Nephron progenitor cell (in vitro differentiated cells): ENCODE data around the gene SLC35F5.

ENCODE experiments used
- DNase-seq: peaks from one replicate; pipeline ENCODE4 v3.0.0; 2021
- H3K27ac Mint-ChIP-seq: 2 replicates; pipeline ENCODE4 v1.8.0; 2021; ENCODE audit warnings: mild to moderate bottlenecking, moderate library complexity, mixed read lengths
- H3K27me3 Mint-ChIP-seq: 2 replicates; pipeline ENCODE4 v1.8.0; 2021; ENCODE audit warnings: mild to moderate bottlenecking, low read depth, mixed read lengths; ENCODE audit not compliant: poor library complexity
- H3K36me3 Mint-ChIP-seq: 2 replicates; pipeline ENCODE4 v1.8.0; 2021; ENCODE audit warnings: low read depth, mixed read lengths
- H3K4me1 Mint-ChIP-seq: 2 replicates; pipeline ENCODE4 v1.8.0; 2021; ENCODE audit warnings: mixed read lengths
- H3K4me3 Mint-ChIP-seq: 2 replicates; pipeline ENCODE4 v1.8.0; 2021; ENCODE audit warnings: mild to moderate bottlenecking, moderate library complexity, mixed read lengths
- H3K9me3 Mint-ChIP-seq: 2 replicates; pipeline ENCODE4 v1.8.0; 2021; ENCODE audit warnings: mild to moderate bottlenecking, moderate library complexity, mixed read lengths
- TF ChIP-seq, protein P1 (sequence below): fragments of 200-600 bp; sonication (generic); IDR thresholded peaks from 2 replicates; pipeline ENCODE4 v1.5.0; 2021; ENCODE audit warnings: antibody characterized with exemption

Gene SLC35F5

GRCh38 chr2:113723411-113723810 lies 33.0 kb downstream of the SLC35F5 start:
- TF ChIP-seq, protein P1, sequence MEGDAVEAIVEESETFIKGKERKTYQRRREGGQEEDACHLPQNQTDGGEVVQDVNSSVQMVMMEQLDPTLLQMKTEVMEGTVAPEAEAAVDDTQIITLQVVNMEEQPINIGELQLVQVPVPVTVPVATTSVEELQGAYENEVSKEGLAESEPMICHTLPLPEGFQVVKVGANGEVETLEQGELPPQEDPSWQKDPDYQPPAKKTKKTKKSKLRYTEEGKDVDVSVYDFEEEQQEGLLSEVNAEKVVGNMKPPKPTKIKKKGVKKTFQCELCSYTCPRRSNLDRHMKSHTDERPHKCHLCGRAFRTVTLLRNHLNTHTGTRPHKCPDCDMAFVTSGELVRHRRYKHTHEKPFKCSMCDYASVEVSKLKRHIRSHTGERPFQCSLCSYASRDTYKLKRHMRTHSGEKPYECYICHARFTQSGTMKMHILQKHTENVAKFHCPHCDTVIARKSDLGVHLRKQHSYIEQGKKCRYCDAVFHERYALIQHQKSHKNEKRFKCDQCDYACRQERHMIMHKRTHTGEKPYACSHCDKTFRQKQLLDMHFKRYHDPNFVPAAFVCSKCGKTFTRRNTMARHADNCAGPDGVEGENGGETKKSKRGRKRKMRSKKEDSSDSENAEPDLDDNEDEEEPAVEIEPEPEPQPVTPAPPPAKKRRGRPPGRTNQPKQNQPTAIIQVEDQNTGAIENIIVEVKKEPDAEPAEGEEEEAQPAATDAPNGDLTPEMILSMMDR = no peak
- no peak for DNase-seq
- H3K27me3 Mint-ChIP-seq = no peaks in the 10 kb centered on the region
- peaks cover 30% of the 10 kb centered on the region for H3K36me3 Mint-ChIP-seq
- no peaks in the 10 kb centered on the region for H3K4me1 Mint-ChIP-seq
- H3K27ac Mint-ChIP-seq = no peak overlapping the region
- H3K4me3 Mint-ChIP-seq = no peak overlapping the region
- H3K9me3 Mint-ChIP-seq = no peaks in the 10 kb centered on the region

DNA sequence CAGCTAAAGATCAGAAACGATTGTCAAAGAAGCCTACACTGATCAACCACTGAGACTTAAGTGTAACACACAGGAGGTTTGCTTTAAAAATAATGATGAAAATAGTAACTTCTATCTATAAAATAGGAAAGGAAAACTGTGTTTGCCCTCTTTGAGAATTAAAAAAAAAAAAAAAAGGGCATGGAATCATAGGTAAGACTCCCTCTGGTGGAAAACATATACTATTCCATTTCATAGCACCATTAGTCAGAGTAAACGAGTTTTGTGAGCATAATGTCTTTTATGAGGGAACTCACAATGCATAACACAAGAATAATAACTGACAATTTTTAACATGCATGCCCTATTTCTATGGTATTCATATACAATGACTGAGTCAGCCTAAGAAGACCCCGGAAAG lies 36.3 kb downstream of the SLC35F5 start:
- DNase-seq = no peak
- Mint-ChIP-seq H3K9me3 (no peaks in the 10 kb centered on the region), H3K36me3 (peaks cover 28% of the 10 kb centered on the region), H3K4me1 (no peaks in the 10 kb centered on the region), H3K27ac (no peak overlapping the region), H3K4me3 (no peak overlapping the region), H3K27me3 (peaks cover 2% of the 10 kb centered on the region)
- TF ChIP-seq, protein P1 = peak; percentile 26

GRCh38 chr2:113716291-113716690 lies 40.2 kb downstream of the SLC35F5 start:
- no peak for DNase-seq
- Mint-ChIP-seq H3K27ac (no peak overlapping the region), H3K36me3 (peaks cover 40% of the 10 kb centered on the region), H3K9me3 (no peaks in the 10 kb centered on the region), H3K27me3 (peaks cover 2% of the 10 kb centered on the region), H3K4me3 (no peak overlapping the region), H3K4me1 (no peaks in the 10 kb centered on the region)
- TF ChIP-seq, protein P1 = no peak

DNA sequence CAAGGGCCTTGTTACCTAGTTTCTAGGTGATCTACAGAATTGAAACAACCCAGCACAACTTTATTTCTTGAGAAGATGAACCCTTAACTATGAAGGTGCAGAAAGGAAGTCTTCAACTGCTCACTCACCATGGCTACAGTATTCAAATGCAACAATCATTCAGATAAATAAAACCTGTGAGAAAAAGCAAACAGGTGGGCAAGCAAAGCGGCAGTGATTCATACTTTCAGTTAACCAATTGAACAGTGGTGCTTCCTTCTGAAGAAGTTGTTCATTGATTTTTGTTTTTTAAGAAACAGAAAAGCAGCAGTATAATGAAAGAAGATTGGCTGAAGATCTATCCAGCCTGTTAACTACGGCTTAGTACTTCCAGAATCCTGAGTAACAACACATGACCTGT lies 43.5 kb downstream of the SLC35F5 start:
- Mint-ChIP-seq H3K27ac (no peak overlapping the region), H3K4me1 (no peaks in the 10 kb centered on the region), H3K27me3 (peaks cover 2% of the 10 kb centered on the region), H3K9me3 (no peaks in the 10 kb centered on the region), H3K4me3 (no peak overlapping the region), H3K36me3 (peaks cover 33% of the 10 kb centered on the region)
- TF ChIP-seq, protein P1 = no peak
- DNase-seq = no peak

- H3K36me3 Mint-ChIP-seq = peaks cover 28% of the 10 kb centered on the region
- no peak overlapping the region for H3K4me3 Mint-ChIP-seq
- no peak overlapping the region for H3K27ac Mint-ChIP-seq
- DNase-seq = no peak
- peaks cover 2% of the 10 kb centered on the region for H3K27me3 Mint-ChIP-seq
- TF ChIP-seq, protein P1 = no peak
- H3K4me1 Mint-ChIP-seq = no peaks in the 10 kb centered on the region
- H3K9me3 Mint-ChIP-seq = no peaks in the 10 kb centered on the region
These were observed 44.6 kb downstream of the SLC35F5 start for GRCh38 chr2:113711851-113712250.

DNA sequence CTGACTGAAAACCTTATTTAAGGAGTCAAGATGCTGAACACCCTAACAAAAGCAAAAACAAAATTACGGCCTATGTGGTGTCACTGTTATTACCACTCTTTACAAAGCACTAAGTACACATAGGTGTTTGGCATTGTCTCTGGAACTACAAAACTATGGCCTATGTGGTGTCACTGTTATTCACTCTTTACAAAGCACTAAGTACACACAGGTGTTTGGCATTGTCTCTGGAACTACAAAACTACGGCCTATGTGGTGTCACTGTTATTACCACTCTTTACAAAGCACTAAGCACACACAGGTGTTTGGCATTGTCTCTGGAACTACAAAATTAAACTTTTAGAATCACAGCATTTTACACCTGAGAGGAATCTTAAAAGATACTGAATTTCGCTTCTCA lies 47.4 kb downstream of the SLC35F5 start:
- Mint-ChIP-seq H3K27ac (peak overlapping the region; percentile 18), H3K9me3 (peaks cover 3% of the 10 kb centered on the region), H3K4me1 (peaks cover 8% of the 10 kb centered on the region), H3K4me3 (no peak overlapping the region), H3K27me3 (no peaks in the 10 kb centered on the region), H3K36me3 (peaks cover 34% of the 10 kb centered on the region)
- DNase-seq = no peak
- TF ChIP-seq, protein P1 = no peak
